HUES48 (cell line): ENCODE data around the gene OTUB2.

Experiments
- H3K27ac ChIP-seq: one replicate; pipeline ENCODE4 v1.7.0; 2013; ENCODE audit warnings: low read depth, low read length, inconsistent platforms
- H3K27me3 ChIP-seq: 2 replicates; pipeline ENCODE4 v1.6.1; 2013; ENCODE audit warnings: mild to moderate bottlenecking, low read length; ENCODE audit not compliant: control insufficient read depth, insufficient read depth
- H3K36me3 ChIP-seq: 2 replicates; pipeline ENCODE4 v1.6.1; 2013; ENCODE audit warnings: low read length; ENCODE audit not compliant: control insufficient read depth, insufficient read depth
- H3K4me1 ChIP-seq: 2 replicates; pipeline ENCODE4 v1.6.1; 2013; ENCODE audit warnings: mild to moderate bottlenecking, low read length; ENCODE audit not compliant: control insufficient read depth, insufficient read depth
- H3K4me3 ChIP-seq: 2 replicates; pipeline ENCODE4 v1.5.1; 2013; ENCODE audit warnings: mild to moderate bottlenecking, low read depth, low read length
- H3K9ac ChIP-seq: 2 replicates; pipeline ENCODE4 v1.6.1; 2013; ENCODE audit warnings: mild to moderate bottlenecking, low read depth, low read length, moderate library complexity
- H3K9me3 ChIP-seq: 2 replicates; pipeline ENCODE4 v1.6.1; 2013; ENCODE audit warnings: low read length; ENCODE audit not compliant: control insufficient read depth, insufficient read depth

OTUB2 gene

GRCh38 chr14:94009767-94010166, 16.4 kb upstream of the OTUB2 start:
- Histone ChIP-seq H3K9ac (no peak overlapping the region), H3K27ac (no peak overlapping the region), H3K27me3 (no peaks in the 10 kb centered on the region), H3K4me1 (no peaks in the 10 kb centered on the region), H3K4me3 (no peak overlapping the region), H3K36me3 (no peaks in the 10 kb centered on the region), H3K9me3 (no peaks in the 10 kb centered on the region)

- Histone ChIP-seq H3K27ac (no peak overlapping the region), H3K27me3 (no peaks in the 10 kb centered on the region), H3K36me3 (no peaks in the 10 kb centered on the region), H3K9ac (no peak overlapping the region), H3K9me3 (no peaks in the 10 kb centered on the region), H3K4me3 (no peak overlapping the region), H3K4me1 (no peaks in the 10 kb centered on the region)
Observed at GRCh38 chr14:94010625-94011024, 15.5 kb upstream of the OTUB2 start.

- Histone ChIP-seq H3K27me3 (no peaks in the 10 kb centered on the region), H3K9ac (no peak overlapping the region), H3K36me3 (no peaks in the 10 kb centered on the region), H3K9me3 (no peaks in the 10 kb centered on the region), H3K27ac (no peak overlapping the region), H3K4me1 (no peaks in the 10 kb centered on the region), H3K4me3 (no peak overlapping the region)
Observed at GRCh38 chr14:94011795-94012194, 14.3 kb upstream of the OTUB2 start.

GRCh38 chr14:94014382-94014781, 11.8 kb upstream of the OTUB2 start:
- no peaks in the 10 kb centered on the region for H3K4me1 ChIP-seq
- H3K36me3 ChIP-seq = no peaks in the 10 kb centered on the region
- no peaks in the 10 kb centered on the region for H3K9me3 ChIP-seq
- H3K27me3 ChIP-seq = no peaks in the 10 kb centered on the region
- H3K27ac ChIP-seq = no peak overlapping the region
- H3K4me3 ChIP-seq = no peak overlapping the region
- H3K9ac ChIP-seq = no peak overlapping the region

DNA sequence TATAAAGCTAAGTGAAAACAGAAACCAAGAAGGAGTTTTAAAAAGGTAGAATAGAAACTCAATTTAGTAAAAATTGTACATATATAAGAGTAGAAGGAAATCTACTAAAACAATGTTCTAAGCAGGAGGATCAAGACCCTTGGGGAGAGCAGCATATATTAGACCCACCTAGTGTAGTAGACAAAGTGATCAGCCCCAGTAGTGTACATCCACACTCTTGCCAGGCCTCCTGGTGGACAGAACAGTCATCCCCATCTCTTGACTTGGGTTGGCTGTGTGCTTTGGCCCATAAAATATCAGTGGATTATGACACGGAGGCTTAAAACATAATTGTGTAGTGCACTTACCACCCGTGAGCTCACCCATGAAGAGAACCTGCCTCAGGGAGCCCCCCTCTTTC, 10.9 kb upstream of the OTUB2 start:
- no peak overlapping the region for H3K27ac ChIP-seq
- H3K36me3 ChIP-seq = no peaks in the 10 kb centered on the region
- H3K4me1 ChIP-seq = no peaks in the 10 kb centered on the region
- H3K9me3 ChIP-seq = no peaks in the 10 kb centered on the region
- no peak overlapping the region for H3K9ac ChIP-seq
- H3K27me3 ChIP-seq = no peaks in the 10 kb centered on the region
- no peak overlapping the region for H3K4me3 ChIP-seq

DNA sequence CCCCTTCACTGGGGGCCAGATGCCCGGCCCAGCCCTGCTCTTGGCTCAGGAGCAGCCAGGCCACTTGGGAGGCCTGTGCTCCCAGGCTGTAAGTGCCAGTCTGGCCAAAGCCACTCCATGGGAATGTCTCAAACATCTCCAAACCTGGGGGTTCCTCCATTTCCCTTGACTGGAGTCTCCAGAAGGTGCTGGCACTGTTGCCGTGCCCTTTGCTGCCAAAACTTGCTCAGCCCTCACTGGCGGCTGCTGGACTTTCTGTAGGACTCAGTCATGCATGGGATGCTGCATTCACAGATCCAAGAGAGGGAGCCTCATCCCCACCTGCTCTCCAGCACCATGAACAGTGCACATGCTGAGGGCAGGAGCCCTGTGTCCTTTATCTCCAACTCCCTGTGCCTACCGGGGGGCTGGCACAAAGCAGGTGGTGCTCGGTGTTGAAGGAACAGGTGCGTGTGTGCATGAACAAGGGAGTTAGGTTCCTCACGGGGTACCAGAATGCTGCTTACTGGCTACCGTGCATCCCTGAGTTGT, 9.6 kb upstream of the OTUB2 start:
- Histone ChIP-seq H3K9me3 (no peaks in the 10 kb centered on the region), H3K27ac (no peak overlapping the region), H3K9ac (no peak overlapping the region), H3K4me1 (no peaks in the 10 kb centered on the region), H3K36me3 (no peaks in the 10 kb centered on the region), H3K4me3 (no peak overlapping the region), H3K27me3 (no peaks in the 10 kb centered on the region)

DNA sequence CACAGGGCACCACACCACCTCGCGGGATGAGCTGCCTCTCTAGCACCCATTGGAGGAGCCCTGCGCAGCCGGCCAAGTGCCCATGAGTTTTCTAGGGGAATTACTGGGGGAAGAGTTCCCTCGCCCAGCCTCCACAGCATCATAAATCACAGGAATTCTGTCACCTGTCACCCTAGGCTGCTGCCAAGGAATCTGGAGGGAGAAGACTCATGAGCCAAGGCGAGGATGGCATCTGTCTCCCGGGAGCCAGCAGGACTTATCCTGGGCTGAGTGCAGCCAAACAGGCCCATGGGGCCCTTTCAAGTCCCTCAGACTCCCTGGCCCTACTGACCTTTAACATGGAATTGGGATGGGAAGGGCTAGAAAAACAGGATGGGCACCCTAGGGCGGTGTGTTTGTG, 7.8 kb upstream of the OTUB2 start:
- Histone ChIP-seq H3K4me3 (no peak overlapping the region), H3K9ac (no peak overlapping the region), H3K4me1 (peaks cover 11% of the 10 kb centered on the region), H3K27me3 (no peaks in the 10 kb centered on the region), H3K27ac (no peak overlapping the region), H3K9me3 (no peaks in the 10 kb centered on the region), H3K36me3 (no peaks in the 10 kb centered on the region)

- H3K9me3 ChIP-seq = no peaks in the 10 kb centered on the region
Observed at GRCh38 chr14:94019329-94019728, 6.8 kb upstream of the OTUB2 start.

GRCh38 chr14:94020267-94020666, 5.9 kb upstream of the OTUB2 start:
- Histone ChIP-seq H3K9ac (no peak overlapping the region), H3K4me1 (peaks cover 11% of the 10 kb centered on the region), H3K27me3 (no peaks in the 10 kb centered on the region), H3K27ac (no peak overlapping the region), H3K9me3 (no peaks in the 10 kb centered on the region), H3K36me3 (no peaks in the 10 kb centered on the region), H3K4me3 (no peak overlapping the region)

More at GRCh38 chr14:94019329-94019728, 6.8 kb upstream of the OTUB2 start:
- Histone ChIP-seq H3K36me3 (no peaks in the 10 kb centered on the region), H3K27me3 (no peaks in the 10 kb centered on the region), H3K9ac (no peak overlapping the region), H3K27ac (no peak overlapping the region), H3K4me3 (no peak overlapping the region), H3K4me1 (peaks cover 11% of the 10 kb centered on the region)

DNA sequence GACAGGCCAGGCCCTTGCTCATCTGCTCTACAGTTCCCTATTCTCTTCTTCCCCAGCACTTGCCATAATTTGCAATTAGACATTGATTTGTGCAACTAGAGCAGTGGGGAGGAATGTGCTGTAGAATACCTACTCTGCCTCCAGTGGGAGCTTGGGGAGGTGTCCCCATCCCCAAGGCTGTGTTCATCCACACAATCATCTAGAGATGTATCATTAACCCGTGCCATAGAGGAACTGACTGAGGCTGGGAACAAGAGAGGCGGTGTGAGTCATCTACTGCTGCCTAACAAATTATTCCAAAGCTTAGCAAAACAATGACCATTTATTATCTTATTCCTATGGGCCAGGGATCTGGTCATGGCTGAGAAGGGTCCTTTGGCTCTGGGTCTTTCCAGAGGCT, 5.1 kb upstream of the OTUB2 start:
- no peak overlapping the region for H3K4me3 ChIP-seq
- peaks cover 11% of the 10 kb centered on the region for H3K4me1 ChIP-seq
- H3K36me3 ChIP-seq = no peaks in the 10 kb centered on the region
- no peak overlapping the region for H3K27ac ChIP-seq
- H3K27me3 ChIP-seq = no peaks in the 10 kb centered on the region
- no peaks in the 10 kb centered on the region for H3K9me3 ChIP-seq
- H3K9ac ChIP-seq = no peak overlapping the region

- H3K4me3 ChIP-seq = no peak overlapping the region
- no peaks in the 10 kb centered on the region for H3K36me3 ChIP-seq
- H3K4me1 ChIP-seq = peaks cover 11% of the 10 kb centered on the region
- H3K9ac ChIP-seq = no peak overlapping the region
- no peaks in the 10 kb centered on the region for H3K9me3 ChIP-seq
- no peaks in the 10 kb centered on the region for H3K27me3 ChIP-seq
- no peak overlapping the region for H3K27ac ChIP-seq
Observed at GRCh38 chr14:94021416-94022157, 4.6 kb upstream of the OTUB2 start.
